ENCODE results near the gene AMZ1.

The AMZ1 gene

GRCh38 chr7:2651847-2652735 is 35.9 kb upstream of the AMZ1 start:
- DNase-seq (ENCODE audit: low read depth in 2 of 2): no peak

- DNase-seq (ENCODE audit: low read depth in 2 of 2): no peak
Observed at GRCh38 chr7:2652736-2653060, 35.3 kb upstream of the AMZ1 start.

GRCh38 chr7:2654059-2654458 is 33.9 kb upstream of the AMZ1 start:
- no peak for DNase-seq (ENCODE audit: low read depth in 2 of 2)

- no peak for DNase-seq (ENCODE audit: low read depth in 2 of 2)
Observed at GRCh38 chr7:2655870-2656614, 32.0 kb upstream of the AMZ1 start.

- no peak for DNase-seq (ENCODE audit: low read depth in 2 of 2)
Observed at GRCh38 chr7:2657208-2657607, 30.8 kb upstream of the AMZ1 start.

- DNase-seq (ENCODE audit: low read depth in 2 of 2): no peak
Observed at GRCh38 chr7:2657920-2658671, 29.9 kb upstream of the AMZ1 start.

- DNase-seq (ENCODE audit: low read depth in 2 of 2): no peak
Observed at GRCh38 chr7:2658941-2659340, 29.1 kb upstream of the AMZ1 start.

GRCh38 chr7:2659556-2660358 is 28.2 kb upstream of the AMZ1 start:
- DNase-seq (ENCODE audit: low read depth in 2 of 2): no peak

GRCh38 chr7:2660359-2661095 is 27.5 kb upstream of the AMZ1 start:
- no peak for DNase-seq (ENCODE audit: low read depth in 2 of 2)

GRCh38 chr7:2661096-2661449 is 26.9 kb upstream of the AMZ1 start:
- DNase-seq (ENCODE audit: low read depth in 2 of 2): no peak

GRCh38 chr7:2661602-2662272 is 26.3 kb upstream of the AMZ1 start:
- no peak for DNase-seq (ENCODE audit: low read depth in 2 of 2)

GRCh38 chr7:2662273-2663120 is 25.5 kb upstream of the AMZ1 start:
- DNase-seq (ENCODE audit: low read depth in 2 of 2): no peak

GRCh38 chr7:2663121-2663886 is 24.7 kb upstream of the AMZ1 start:
- no peak for DNase-seq (ENCODE audit: low read depth in 2 of 2)

GRCh38 chr7:2663960-2664359 is 24.0 kb upstream of the AMZ1 start:
- no peak for DNase-seq (ENCODE audit: low read depth in 2 of 2)

- DNase-seq (ENCODE audit: low read depth in 2 of 2): no peak
Observed at GRCh38 chr7:2665359-2665791, 22.6 kb upstream of the AMZ1 start.

- DNase-seq (ENCODE audit: low read depth in 2 of 2): no peak
Observed at GRCh38 chr7:2666155-2666554, 21.8 kb upstream of the AMZ1 start.

- no peak for DNase-seq (ENCODE audit: low read depth in 2 of 2)
Observed at GRCh38 chr7:2666588-2667250, 21.3 kb upstream of the AMZ1 start.

GRCh38 chr7:2667843-2668242 is 20.2 kb upstream of the AMZ1 start:
- DNase-seq (ENCODE audit: low read depth in 2 of 2): no peak
